Natural killer cell (primary cell): ENCODE measurements around the gene KCTD3. TPM values are rescaled to one million over a fixed set of nuclear protein-coding genes. Genes with fewer than 3 reads are reported as not detected.

Experiments used
- ATAC-seq, 3 donors: fragments of 150-1000 bp in 2 of 3; fragments of 200-7000 bp in 1 of 3; cut with Tn5 transposase; 1 replicate in 1 of 3; 2 replicates in 2 of 3; pipeline ENCODE4 v1.10.0; 2021; ENCODE audit warnings: mild to moderate bottlenecking in 2 of 3, moderate library complexity in 2 of 3
- DNase-seq, 2 donors: peaks; one replicate each; pipeline versions ENCODE4 v3.0.0 to v3.0.0-alpha.2; 2013 to 2021; ENCODE audit warnings: mixed read lengths in 1 of 2
- H3K27ac ChIP-seq: one replicate; pipeline ENCODE4 v1.5.1; 2013; ENCODE audit warnings: mild to moderate bottlenecking, low read length
- H3K27me3 ChIP-seq: one replicate; pipeline ENCODE4 v1.6.1; 2013; ENCODE audit warnings: low read length; ENCODE audit not compliant: control insufficient read depth, insufficient read depth
- H3K36me3 ChIP-seq: one replicate; pipeline ENCODE4 v1.6.1; 2013; ENCODE audit warnings: low read length; ENCODE audit not compliant: control insufficient read depth, insufficient read depth
- H3K4me1 ChIP-seq: one replicate; pipeline ENCODE4 v1.6.1; 2013; ENCODE audit warnings: low read length; ENCODE audit not compliant: control insufficient read depth, insufficient read depth
- H3K4me3 ChIP-seq: one replicate; pipeline ENCODE4 v1.5.1; 2013; ENCODE audit warnings: low read length
- H3K9me3 ChIP-seq: one replicate; pipeline ENCODE4 v1.6.1; 2013; ENCODE audit warnings: low read length; ENCODE audit not compliant: control insufficient read depth, insufficient read depth
- H3K27ac Mint-ChIP-seq, 2 donors: one replicate each; pipeline ENCODE4 v1.8.0; 2022; ENCODE audit warnings: mild to moderate bottlenecking in 2 of 2, mixed read lengths in 2 of 2, moderate library complexity in 1 of 2
- H3K27me3 Mint-ChIP-seq, 2 donors: one replicate each; pipeline ENCODE4 v1.8.0; 2022; ENCODE audit warnings: low read depth in 2 of 2, mixed read lengths in 2 of 2
- H3K36me3 Mint-ChIP-seq: one replicate; pipeline ENCODE4 v1.8.0; 2022; ENCODE audit warnings: mixed read lengths
- H3K4me1 Mint-ChIP-seq, 2 donors: one replicate each; pipeline ENCODE4 v1.8.0; 2022; ENCODE audit warnings: mixed read lengths in 2 of 2
- H3K4me3 Mint-ChIP-seq: one replicate; pipeline ENCODE4 v1.8.0; 2022; ENCODE audit warnings: mild to moderate bottlenecking, moderate library complexity, mixed read lengths
- H3K9me3 Mint-ChIP-seq, 2 donors: one replicate each; pipeline ENCODE4 v1.8.0; 2022; ENCODE audit warnings: mixed read lengths in 2 of 2
- CTCF ChIP-seq: fragments of 200-600 bp; IDR thresholded peaks from one replicate; pipeline ENCODE4 v1.8.0; 2022; ENCODE audit warnings: antibody characterized with exemption
- WGBS: methylation state at CpG from one replicate; pipeline ENCODE4 v1.1.7; 2013; ENCODE audit warnings: missing lambda C conversion rate; ENCODE audit not compliant: insufficient coverage; 5-methylcytosine and 5-hydroxymethylcytosine counted together
- intact Hi-C: fragments of 100-400 bp; cut with micrococcal nuclease; formaldehyde crosslinking; loops from one replicate; pipeline ENCODE4 v1.14.2; 2022
- total RNA-seq, 4 donors: library from RNA; stranded (reverse); fragments of 120-200 nt in 1 of 4; gene quantifications; one replicate each; pipeline versions ENCODE4 v1.2.3 to v1.2.4, GENCODE V29; 2013 to 2022

KCTD3 gene
- total RNA-seq, 3 donors from 2014 or later (not counting 1 experiment from before 2014, with no cell fraction given) = 2.1 to 4.5 (median 3.1) TPM

GRCh38 chr1:215521279-215521678 is 45.8 kb upstream of the KCTD3 start:
- 88% methylated on average over 3 of the region's 3 CpGs for WGBS
- Mint-ChIP-seq H3K4me1 (no peaks in the 10 kb centered on the region), H3K4me3 (no peak overlapping the region), H3K36me3 (no peaks in the 10 kb centered on the region), H3K27me3 (no peaks in the 10 kb centered on the region), H3K9me3 (no peaks in the 10 kb centered on the region), H3K27ac (no peak overlapping the region)
- Histone ChIP-seq H3K4me1 (no peaks in the 10 kb centered on the region), H3K27ac (no peak overlapping the region), H3K27me3 (no peaks in the 10 kb centered on the region), H3K36me3 (no peaks in the 10 kb centered on the region), H3K9me3 (no peaks in the 10 kb centered on the region), H3K4me3 (no peak overlapping the region)
- intact Hi-C loops = loop anchor here (10.0 kb wide), 2 partner anchors 896 to 1186 kb away; no protein-coding TSS in a partner anchor
- TF ChIP-seq CTCF = no peak
- ATAC-seq (no peak), DNase-seq (no peak)

GRCh38 chr1:215523128-215523861 is 43.8 kb upstream of the KCTD3 start:
- H3K27ac Mint-ChIP-seq = no peak overlapping the region
- 74% methylated on average over 5 of the region's 8 CpGs for WGBS
- intact Hi-C loops = loop anchor here (10.0 kb wide), 2 partner anchors 898 to 1188 kb away; no protein-coding TSS in a partner anchor
- no peak overlapping the region for H3K4me3 Mint-ChIP-seq
- H3K36me3 Mint-ChIP-seq = no peaks in the 10 kb centered on the region
- H3K4me1 Mint-ChIP-seq = no peaks in the 10 kb centered on the region
- no peaks in the 10 kb centered on the region for H3K9me3 Mint-ChIP-seq
- no peak for ATAC-seq
- H3K36me3 ChIP-seq = no peaks in the 10 kb centered on the region
- H3K27ac ChIP-seq = no peak overlapping the region
- H3K27me3 ChIP-seq = no peaks in the 10 kb centered on the region
- no peaks in the 10 kb centered on the region for H3K4me1 ChIP-seq
- H3K9me3 ChIP-seq = no peaks in the 10 kb centered on the region
- TF ChIP-seq CTCF = no peak
- no peak overlapping the region for H3K4me3 ChIP-seq
- DNase-seq = no peak
- no peaks in the 10 kb centered on the region for H3K27me3 Mint-ChIP-seq

GRCh38 chr1:215523906-215524305 is 43.2 kb upstream of the KCTD3 start:
- H3K27me3 Mint-ChIP-seq = no peaks in the 10 kb centered on the region
- no peaks in the 10 kb centered on the region for H3K36me3 Mint-ChIP-seq
- no peaks in the 10 kb centered on the region for H3K9me3 Mint-ChIP-seq
- intact Hi-C loops = loop anchor here (10.0 kb wide), 2 partner anchors 899 to 1189 kb away; no protein-coding TSS in a partner anchor
- H3K27ac Mint-ChIP-seq = no peak overlapping the region
- Histone ChIP-seq H3K9me3 (no peaks in the 10 kb centered on the region), H3K4me3 (no peak overlapping the region), H3K36me3 (no peaks in the 10 kb centered on the region), H3K4me1 (no peaks in the 10 kb centered on the region), H3K27ac (no peak overlapping the region), H3K27me3 (no peaks in the 10 kb centered on the region)
- ATAC-seq = no peak
- H3K4me1 Mint-ChIP-seq = no peaks in the 10 kb centered on the region
- H3K4me3 Mint-ChIP-seq = no peak overlapping the region
- WGBS = 43% methylated on average over 1 of the region's 2 CpGs
- no peak for TF ChIP-seq CTCF
- no peak for DNase-seq
